A549 (cell line): ENCODE results near the gene PHC2. TPM values are rescaled to one million over a fixed set of nuclear protein-coding genes. Genes with fewer than 3 reads are reported as not detected.

Experiments
- ATAC-seq, 2 experiments: fragments of 200-7000 bp in 1 of 2; fragments of >200 bp in 1 of 2; cut with Nextera tagmentation in 1 of 2; cut with Tn5 transposase in 1 of 2; 3 replicates each; pipeline versions ENCODE4 v1.8.0 to v1.9.1; 2018 to 2020; ENCODE audit warnings: mild to moderate bottlenecking in 1 of 2, moderate library complexity in 1 of 2
- CTCF ChIA-PET: fragments of 300-600 bp; sonication (Branson Sonifier 250); formaldehyde crosslinking; extraction: SDS; loops from one replicate; lab custom pipeline; 2021; ENCODE audit warnings: antibody characterized with exemption, inconsistent platforms; lab: Yijun Ruan, JAX
- POLR2A ChIA-PET: fragments of 350-600 bp; formaldehyde crosslinking; extraction: SDS; loops from one replicate; lab custom pipeline; 2021; ENCODE audit warnings: antibody characterized with exemption, inconsistent platforms; lab: Yijun Ruan, JAX
- DNase-seq, 2 experiments: peaks; one replicate each; pipeline versions ENCODE4 v3.0.0 to v3.0.0-alpha.2; 2011 to 2016; ENCODE audit warnings: low read depth in 1 of 2, low spot score in 1 of 2
- FAIRE-seq: peaks from 2 replicates; lab custom pipeline; 2011; peaks lifted over from hg19 to GRCh38; lab: Jason Lieb, UNC
- H3K27ac ChIP-seq, 2 experiments: fragments of >200 bp; sonication (Bioruptor Twin); formaldehyde crosslinking; 3 replicates each; pipeline ENCODE4 v1.5.1; 2016 to 2017
- H3K4me1 ChIP-seq: fragments of >200 bp; sonication (Bioruptor Twin); formaldehyde crosslinking; 3 replicates; pipeline ENCODE4 v1.6.1; 2016
- H3K4me2 ChIP-seq: fragments of >200 bp; sonication (Bioruptor Twin); formaldehyde crosslinking; 3 replicates; pipeline ENCODE4 v1.6.1; 2016
- H3K4me3 ChIP-seq: fragments of >200 bp; sonication (Bioruptor Twin); formaldehyde crosslinking; 3 replicates; pipeline ENCODE4 v1.5.1; 2016
- H3K9me3 ChIP-seq: fragments of >200 bp; sonication (Bioruptor Twin); formaldehyde crosslinking; 3 replicates; pipeline ENCODE4 v1.6.1; 2016
- BHLHE40 ChIP-seq: IDR thresholded peaks from 2 replicates; pipeline ENCODE4 v1.6.1; 2012; ENCODE audit warnings: low read depth, low read length, inconsistent platforms
- CBX2 ChIP-seq: fragments of 200-600 bp; sonication (generic); IDR thresholded peaks from 2 replicates; pipeline ENCODE4 v1.6.1; 2016; ENCODE audit warnings: low read depth, mild to moderate bottlenecking, borderline replicate concordance
- CHD4 ChIP-seq: fragments of 200-600 bp; sonication (generic); IDR thresholded peaks from 2 replicates; pipeline ENCODE4 v1.6.1; 2016; ENCODE audit warnings: antibody characterized with exemption, mild to moderate bottlenecking, borderline replicate concordance
- E2F6 ChIP-seq: IDR thresholded peaks from 2 replicates; pipeline ENCODE4 v1.6.1; 2012; ENCODE audit warnings: low read depth, borderline replicate concordance
- EHF ChIP-seq: fragments of 250-450 bp; sonication (Bioruptor Pico); IDR thresholded peaks from 2 replicates; pipeline ENCODE4 v1.5.0; 2020; ENCODE audit warnings: mild to moderate bottlenecking
- ESRRA ChIP-seq: fragments of 150-350 bp; IDR thresholded peaks from 2 replicates; pipeline ENCODE4 v1.6.1; 2014; ENCODE audit warnings: mild to moderate bottlenecking, low read length, borderline replicate concordance
- HDAC2 ChIP-seq: fragments of 200-600 bp; sonication (generic); IDR thresholded peaks from 2 replicates; pipeline ENCODE4 v1.6.1; 2016
- HEYL ChIP-seq: fragments of 250-450 bp; sonication (Bioruptor Pico); IDR thresholded peaks from 2 replicates; pipeline ENCODE4 v1.8.0; 2021; ENCODE audit warnings: mild to moderate bottlenecking, moderate library complexity
- MAFK ChIP-seq: fragments of 450-650 bp; IDR thresholded peaks from 2 replicates; pipeline ENCODE4 v1.6.1; 2014; ENCODE audit not compliant: partially characterized antibody
- MAX ChIP-seq: IDR thresholded peaks from 2 replicates; pipeline ENCODE4 v1.6.1; 2012
- MYC ChIP-seq: IDR thresholded peaks from 2 replicates; pipeline ENCODE4 v1.6.1; 2012; ENCODE audit warnings: mild to moderate bottlenecking, inconsistent platforms, low read length, improper control_type of control experiment, borderline replicate concordance
- NPAS2 ChIP-seq: fragments of 250-450 bp; sonication (Bioruptor Pico); IDR thresholded peaks from 2 replicates; pipeline ENCODE4 v1.8.0; 2022; ENCODE audit warnings: mild to moderate bottlenecking, moderate library complexity, borderline replicate concordance
- NR3C1 ChIP-seq: fragments of >200 bp; sonication (Bioruptor Twin); formaldehyde crosslinking; IDR thresholded peaks from 3 replicates; pipeline ENCODE4 v1.6.1; 2017
- PHF8 ChIP-seq: fragments of 200-600 bp; sonication (generic); IDR thresholded peaks from 2 replicates; pipeline ENCODE4 v1.6.1; 2016; ENCODE audit warnings: low read depth, mild to moderate bottlenecking, antibody characterized with exemption, moderate library complexity, borderline replicate concordance
- RAD21 ChIP-seq, 2 experiments: fragments of >200 bp in 1 of 2; sonication (Bioruptor Twin) in 1 of 2; formaldehyde crosslinking in 1 of 2; IDR thresholded peaks in 1 of 2; conservative IDR thresholded peaks in 1 of 2; 2 replicates in 1 of 2; 3 replicates in 1 of 2; pipeline ENCODE4 v1.6.1; 2012 to 2018; ENCODE audit warnings: inconsistent platforms in 1 of 2
- RARB ChIP-seq: fragments of 250-450 bp; sonication (Bioruptor Pico); IDR thresholded peaks from 2 replicates; pipeline ENCODE4 v1.8.0; 2021; ENCODE audit warnings: mild to moderate bottlenecking, moderate library complexity
- RCOR1 ChIP-seq: fragments of 150-350 bp; IDR thresholded peaks from 2 replicates; pipeline ENCODE4 v1.6.1; 2014; ENCODE audit warnings: antibody characterized with exemption, low read length, low read depth
- RNF2 ChIP-seq: fragments of 200-600 bp; sonication (generic); IDR thresholded peaks from 2 replicates; pipeline ENCODE4 v1.6.1; 2016; ENCODE audit warnings: low read depth, mild to moderate bottlenecking, antibody characterized with exemption, moderate library complexity, borderline replicate concordance
- SREBF2 ChIP-seq: fragments of 450-650 bp; IDR thresholded peaks from 2 replicates; pipeline ENCODE4 v1.6.1; 2014; ENCODE audit warnings: mild to moderate bottlenecking, moderate library complexity
- TP53 ChIP-seq: fragments of 250-450 bp; sonication (Bioruptor Pico); IDR thresholded peaks from 2 replicates; pipeline ENCODE4 v1.5.0; 2021; ENCODE audit warnings: mild to moderate bottlenecking, moderate library complexity
- ZFP36 ChIP-seq: fragments of 450-650 bp; IDR thresholded peaks from 2 replicates; pipeline ENCODE4 v1.6.1; 2014; ENCODE audit warnings: borderline replicate concordance; ENCODE audit not compliant: partially characterized antibody
- ZNF302 ChIP-seq: fragments of 250-450 bp; sonication (Bioruptor Pico); IDR thresholded peaks from 2 replicates; pipeline ENCODE4 v1.9.0; 2021; ENCODE audit warnings: inconsistent platforms, mild to moderate bottlenecking, moderate library complexity
- ZSCAN20 ChIP-seq: fragments of 250-450 bp; sonication (Bioruptor Pico); IDR thresholded peaks from 2 replicates; pipeline ENCODE4 v1.8.0; 2022; ENCODE audit warnings: mild to moderate bottlenecking, moderate library complexity
- WGBS: methylation state at CpG from one replicate; pipeline ENCODE4 v1.1.6; 2017; ENCODE audit errors: missing lambda C conversion rate; 5-methylcytosine and 5-hydroxymethylcytosine counted together
- polyA plus RNA-seq, 4 experiments: library from polyadenylated mRNA; depleted of rRNA in 3 of 4; stranded (reverse); fragments of >200 nt; fragmentation: RNase III in 1 of 4; extraction: RNeasy Plus Mini Kit Qiagen cat#74134 plus additional on column Dnase treatment in 1 of 4; gene quantifications; 2 replicates in 3 of 4; 3 replicates in 1 of 4; pipeline ENCODE4 v1.2.3, GENCODE V29; 2011 to 2017
- TF ChIP-seq, protein P1 (sequence below): fragments of 250-450 bp; sonication (Bioruptor Pico); IDR thresholded peaks from 2 replicates; pipeline ENCODE4 v1.5.0; 2021; ENCODE audit warnings: mild to moderate bottlenecking, moderate library complexity, borderline replicate concordance
- TF ChIP-seq, protein P2 (sequence below): fragments of >200 bp; sonication (Bioruptor Twin); formaldehyde crosslinking; IDR thresholded peaks from 2 replicates; pipeline ENCODE4 v1.6.1; 2016

Gene PHC2
- polyA plus RNA-seq, 2 of the 4 experiments (the other 2 are of a cell fraction): 29.9 to 33.2 TPM

- TF ChIP-seq, protein P1, sequence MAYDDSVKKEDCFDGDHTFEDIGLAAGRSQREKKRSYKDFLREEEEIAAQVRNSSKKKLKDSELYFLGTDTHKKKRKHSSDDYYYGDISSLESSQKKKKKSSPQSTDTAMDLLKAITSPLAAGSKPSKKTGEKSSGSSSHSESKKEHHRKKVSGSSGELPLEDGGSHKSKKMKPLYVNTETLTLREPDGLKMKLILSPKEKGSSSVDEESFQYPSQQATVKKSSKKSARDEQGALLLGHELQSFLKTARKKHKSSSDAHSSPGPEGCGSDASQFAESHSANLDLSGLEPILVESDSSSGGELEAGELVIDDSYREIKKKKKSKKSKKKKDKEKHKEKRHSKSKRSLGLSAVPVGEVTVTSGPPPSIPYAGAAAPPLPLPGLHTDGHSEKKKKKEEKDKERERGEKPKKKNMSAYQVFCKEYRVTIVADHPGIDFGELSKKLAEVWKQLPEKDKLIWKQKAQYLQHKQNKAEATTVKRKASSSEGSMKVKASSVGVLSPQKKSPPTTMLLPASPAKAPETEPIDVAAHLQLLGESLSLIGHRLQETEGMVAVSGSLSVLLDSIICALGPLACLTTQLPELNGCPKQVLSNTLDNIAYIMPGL (CRISPR knock-in tag): no peak
- TF ChIP-seq HEYL (no peak), NPAS2 (CRISPR knock-in tag) (no peak), EHF (CRISPR knock-in tag) (no peak), RNF2 (no peak), MAX (no peak), HDAC2 (no peak), SREBF2 (no peak), RCOR1 (no peak), BHLHE40 (no peak)
Observed at GRCh38 chr1:33354707-33355316, 76.1 kb downstream of the PHC2 start (continued).

DNA sequence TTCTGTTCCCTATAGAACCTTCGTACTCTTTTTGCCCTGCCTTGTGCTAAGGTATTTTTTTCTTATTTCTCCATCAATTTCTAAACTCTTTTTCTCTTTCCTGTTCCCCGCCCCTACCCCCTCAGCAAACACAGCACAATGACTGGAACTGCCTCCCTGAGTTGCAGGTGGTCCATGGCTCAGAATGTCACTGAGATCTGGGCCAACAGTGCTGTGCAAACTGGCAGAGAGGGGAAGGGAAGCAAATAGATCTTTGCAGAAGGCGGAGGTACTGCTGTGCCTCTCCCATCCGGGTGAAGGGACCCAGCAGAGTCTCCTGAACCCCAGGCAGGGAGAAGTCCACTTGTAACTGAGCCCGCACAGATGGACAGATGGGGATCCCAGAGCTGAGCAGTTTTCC lies 77.4 kb downstream of the PHC2 start:
- ATAC-seq: no peak
- Histone ChIP-seq H3K27ac (no peak overlapping the region), H3K4me3 (no peak overlapping the region), H3K4me1 (peaks cover 6% of the 10 kb centered on the region; the same call in 1 of the 3 replicates), H3K9me3 (no peaks in the 10 kb centered on the region), H3K4me2 (no peak overlapping the region)
- TF ChIP-seq MAFK (no peak), ZSCAN20 (CRISPR knock-in tag) (no peak)
- ChIA-PET CTCF (no interaction called here), POLR2A (no interaction called here)
- 93% methylated on average over 5 of the region's 5 CpGs for WGBS
- no peak for FAIRE-seq
- no peak for DNase-seq

- ChIA-PET CTCF (interaction anchor here (1.1 to 2.7 kb wide), 4 partner anchors 16 to 132 kb away, joined by 3 to 9 read pairs (median 5); no protein-coding TSS in a partner anchor), POLR2A (interaction anchor here (1.5 kb wide), 1 partner anchor 9 kb away, joined by 3 read pairs; no protein-coding TSS in a partner anchor)
- H3K4me3 ChIP-seq: no peak overlapping the region
- ATAC-seq (no peak), FAIRE-seq (no peak), DNase-seq (no peak)
- no peak for TF ChIP-seq NR3C1
- no peak for TF ChIP-seq MYC
- peaks cover 10% of the 10 kb centered on the region for H3K4me1 ChIP-seq
- 91% methylated on average over 6 of the region's 6 CpGs for WGBS
- no peaks in the 10 kb centered on the region for H3K9me3 ChIP-seq
- peak overlapping the region; percentile 94; the same call in 2 of the 3 replicates for H3K4me2 ChIP-seq
- H3K27ac ChIP-seq: no peak overlapping the region
Observed at GRCh38 chr1:33351281-33351660, 79.6 kb downstream of the PHC2 start.

DNA sequence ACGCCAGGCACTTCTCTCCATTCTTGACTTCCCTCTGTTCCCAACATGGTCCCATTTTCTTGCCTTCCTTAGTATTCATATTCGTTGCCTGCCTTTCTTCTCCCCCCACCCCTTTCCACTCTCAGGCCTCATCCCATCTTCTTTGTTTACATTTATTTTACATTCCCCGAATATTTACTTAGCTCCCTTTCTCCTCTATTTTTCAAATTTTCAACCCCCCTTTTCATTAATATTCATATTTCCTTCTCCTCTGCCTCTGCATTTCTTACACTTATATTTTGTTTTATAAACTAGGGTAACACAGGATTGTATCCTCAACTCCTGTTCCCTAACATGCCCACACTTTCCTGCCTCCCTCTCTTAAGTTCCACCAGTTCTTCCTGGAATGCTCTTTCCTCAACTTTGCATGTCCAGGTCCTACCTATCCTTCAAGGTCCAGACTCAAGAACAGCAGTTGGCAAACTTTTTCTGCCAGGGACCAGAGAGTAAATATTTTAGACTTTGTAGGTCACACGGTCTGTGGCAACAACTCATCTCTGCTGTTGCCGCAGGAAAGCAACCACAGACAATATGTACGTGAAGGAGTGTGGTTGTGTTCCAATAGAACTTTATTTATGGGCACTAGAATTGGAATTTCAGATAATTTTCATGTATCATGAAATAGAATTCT lies 80.1 kb downstream of the PHC2 start:
- ChIA-PET CTCF (interaction anchor here (1.1 to 2.7 kb wide), 5 partner anchors 17 to 132 kb away, joined by 3 to 9 read pairs (median 3); no protein-coding TSS in a partner anchor), POLR2A (interaction anchor here (0.7 to 1.5 kb wide), 2 partner anchors 9 to 55 kb away, joined by 3 read pairs; no protein-coding TSS in a partner anchor)
- DNase-seq (peak in 1 of 2 experiments; percentile 7), FAIRE-seq (no peak), ATAC-seq (no peak)
- H3K4me2 ChIP-seq: peak overlapping the region; percentile 94
- H3K27ac ChIP-seq: peak overlapping the region; percentile 98
- WGBS: 45% methylated on average over 6 of the region's 6 CpGs
- TF ChIP-seq, protein P2, sequence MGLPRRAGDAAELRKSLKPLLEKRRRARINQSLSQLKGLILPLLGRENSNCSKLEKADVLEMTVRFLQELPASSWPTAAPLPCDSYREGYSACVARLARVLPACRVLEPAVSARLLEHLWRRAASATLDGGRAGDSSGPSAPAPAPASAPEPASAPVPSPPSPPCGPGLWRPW: no peak
- TF ChIP-seq NR3C1 (no peak), E2F6 (no peak), RARB (CRISPR knock-in tag) (no peak), CHD4 (no peak), SREBF2 (no peak), TP53 (CRISPR knock-in tag) (no peak), ZFP36 (no peak), RAD21 (conservative IDR thresholded peaks at IDR 0.05 in 1 of 2, IDR thresholded peaks at IDR 0.05 in 1 of 2) (no peak), ZNF302 (CRISPR knock-in tag) (no peak), MAX (no peak), CBX2 (no peak), PHF8 (no peak), ESRRA (no peak)
- H3K4me1 ChIP-seq: peaks cover 15% of the 10 kb centered on the region
- peak overlapping the region; percentile 94 for H3K4me3 ChIP-seq
- no peaks in the 10 kb centered on the region for H3K9me3 ChIP-seq
